MCF 10A (cell line): Measurements from ENCODE around the gene KCNJ9. TPM values are rescaled to one million over a fixed set of nuclear protein-coding genes. Genes with fewer than 3 reads are reported as not detected.

Experiments
- BruUV-seq: library from RNA; stranded (reverse); fragments of 400-500 nt; replicated peaks from 2 replicates; lab custom pipeline; 2021; lab: Mats Ljungman, UMichigan
- CTCF ChIA-PET: fragments of 300-600 bp; sonication (Branson Sonifier 250); formaldehyde crosslinking; extraction: SDS; loops from one replicate; lab custom pipeline; 2021; ENCODE audit warnings: antibody characterized with exemption, inconsistent platforms; lab: Yijun Ruan, JAX
- POLR2A ChIA-PET: fragments of 300-600, 350-650 bp; sonication (Branson Sonifier 250); formaldehyde crosslinking; extraction: SDS; loops from one replicate; lab custom pipeline; 2020; ENCODE audit warnings: antibody characterized with exemption, inconsistent platforms; lab: Yijun Ruan, JAX
- DNase-seq: peaks from one replicate; pipeline ENCODE4 v3.0.0-alpha.2; 2018; ENCODE audit not compliant: unreplicated experiment
- H3K27ac Mint-ChIP-seq: one replicate; pipeline ENCODE4 v1.8.0; 2022; ENCODE audit warnings: mild to moderate bottlenecking, low read depth, mixed read lengths; ENCODE audit not compliant: unreplicated experiment
- H3K27me3 Mint-ChIP-seq: one replicate; pipeline ENCODE4 v1.8.0; 2022; ENCODE audit warnings: mixed read lengths; ENCODE audit not compliant: insufficient read depth, unreplicated experiment
- H3K36me3 Mint-ChIP-seq: one replicate; pipeline ENCODE4 v1.8.0; 2022; ENCODE audit warnings: mild to moderate bottlenecking, moderate library complexity, mixed read lengths; ENCODE audit not compliant: insufficient read depth, unreplicated experiment
- H3K4me1 Mint-ChIP-seq: one replicate; pipeline ENCODE4 v1.8.0; 2022; ENCODE audit warnings: mixed read lengths; ENCODE audit not compliant: insufficient read depth, unreplicated experiment
- H3K4me3 Mint-ChIP-seq: one replicate; pipeline ENCODE4 v1.8.0; 2022; ENCODE audit warnings: mild to moderate bottlenecking, moderate library complexity, mixed read lengths; ENCODE audit not compliant: unreplicated experiment
- H3K9me3 Mint-ChIP-seq: one replicate; pipeline ENCODE4 v1.8.0; 2022; ENCODE audit warnings: mixed read lengths; ENCODE audit not compliant: unreplicated experiment
- CTCF ChIP-seq: fragments of 200-600 bp; IDR thresholded peaks from one replicate; pipeline ENCODE4 v1.8.0; 2022; ENCODE audit warnings: antibody characterized with exemption, mild to moderate bottlenecking; ENCODE audit not compliant: unreplicated experiment
- intact Hi-C: fragments of 100-400 bp; cut with micrococcal nuclease; formaldehyde crosslinking; loops from 2 replicates; pipeline ENCODE4 v1.14.1; 2022
- total RNA-seq: library from RNA; stranded (reverse); gene quantifications from 2 replicates; pipeline ENCODE4 v1.2.3, GENCODE V29; 2022

The KCNJ9 gene
- total RNA-seq, 1 experiment from 2014 or later = 0.07 TPM

GRCh38 chr1:160074865-160075264, 6.5 kb upstream of the KCNJ9 start:
- no peaks in the 10 kb centered on the region for H3K4me1 Mint-ChIP-seq
- H3K27me3 Mint-ChIP-seq = peaks cover 50% of the 10 kb centered on the region
- DNase-seq = no peak
- peaks cover 4% of the 10 kb centered on the region for H3K36me3 Mint-ChIP-seq
- no peaks in the 10 kb centered on the region for H3K9me3 Mint-ChIP-seq
- ChIA-PET POLR2A (no interaction called here), CTCF (interaction anchor here (0.6 to 49.6 kb wide), 7 partner anchors 6 to 775 kb away, joined by 3 to 1546 read pairs (median 4); partner anchors contain the start of genes IGSF8, KCNJ10 and KCNJ9)
- no peak overlapping the region for H3K4me3 Mint-ChIP-seq
- intact Hi-C loops = loop anchor here (10.0 kb wide), 1 partner anchor 140 kb away; no protein-coding TSS in a partner anchor
- no TSS peak for BruUV-seq
- TF ChIP-seq CTCF = no peak
- H3K27ac Mint-ChIP-seq = no peak overlapping the region

DNA sequence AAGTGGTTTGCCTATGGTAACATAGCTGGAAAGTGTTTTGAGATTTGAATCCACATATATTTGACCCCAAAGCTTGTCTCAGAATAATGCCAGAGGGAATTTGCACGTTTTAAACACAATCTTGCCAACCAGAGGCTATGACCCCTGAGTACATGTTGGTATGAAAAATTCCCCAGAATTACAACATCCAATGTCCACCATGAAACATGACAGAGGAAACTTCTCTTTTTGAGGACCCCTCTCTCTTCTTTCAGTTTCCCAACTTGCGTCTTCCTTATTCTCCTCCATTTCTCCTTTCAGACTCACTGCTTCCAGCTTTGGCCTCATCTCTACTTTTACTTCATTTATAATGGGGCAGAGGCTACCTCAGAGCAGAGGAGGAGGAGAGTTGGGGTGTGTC, 5.5 kb upstream of the KCNJ9 start:
- POLR2A ChIA-PET = no interaction called here
- no peak for TF ChIP-seq CTCF
- intact Hi-C loops = loop anchor here (10.0 kb wide), 1 partner anchor 141 kb away; no protein-coding TSS in a partner anchor
- no peaks in the 10 kb centered on the region for H3K4me1 Mint-ChIP-seq
- peaks cover 4% of the 10 kb centered on the region for H3K36me3 Mint-ChIP-seq
- no peak overlapping the region for H3K4me3 Mint-ChIP-seq
- CTCF ChIA-PET = interaction anchor here (0.6 to 49.6 kb wide), 6 partner anchors 5 to 1152 kb away, joined by 3 to 1546 read pairs (median 4); partner anchors contain the start of genes IGSF8, KCNJ10 and KCNJ9
- H3K27me3 Mint-ChIP-seq = peaks cover 50% of the 10 kb centered on the region
- H3K9me3 Mint-ChIP-seq = no peaks in the 10 kb centered on the region
- DNase-seq = no peak
- H3K27ac Mint-ChIP-seq = no peak overlapping the region
- no TSS peak for BruUV-seq

DNA sequence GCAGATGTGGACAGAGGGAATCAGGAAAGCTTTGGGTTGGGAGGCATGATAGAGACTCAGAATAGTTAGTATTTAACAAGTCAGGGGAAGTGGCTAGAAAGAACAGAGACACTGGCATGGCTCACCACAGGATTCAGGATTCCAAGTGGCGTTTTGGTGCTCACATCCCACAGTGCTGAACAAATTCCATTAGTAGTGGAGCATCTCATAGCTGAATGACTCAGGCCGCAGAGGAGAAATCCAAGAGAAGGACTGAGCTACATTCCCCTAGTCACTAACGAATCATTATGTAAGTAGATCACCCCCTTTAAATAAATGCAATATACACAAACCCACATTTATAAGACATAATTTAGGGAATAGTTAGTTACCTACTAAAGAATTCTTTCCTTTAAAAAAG, 5.0 kb upstream of the KCNJ9 start:
- intact Hi-C loops = loop anchor here (10.0 kb wide), 1 partner anchor 141 kb away; no protein-coding TSS in a partner anchor
- CTCF ChIA-PET = interaction anchor here (0.6 to 49.6 kb wide), 9 partner anchors 5 to 1152 kb away, joined by 3 to 1546 read pairs (median 4); partner anchors contain the start of genes IGSF8, KCNJ10, KCNJ9 and PIGM
- H3K9me3 Mint-ChIP-seq = no peaks in the 10 kb centered on the region

More for the DNA sequence above, 5.0 kb upstream of the KCNJ9 start:
- no peak overlapping the region for H3K4me3 Mint-ChIP-seq
- H3K36me3 Mint-ChIP-seq = peaks cover 4% of the 10 kb centered on the region
- no peaks in the 10 kb centered on the region for H3K4me1 Mint-ChIP-seq
- POLR2A ChIA-PET = no interaction called here
- H3K27ac Mint-ChIP-seq = no peak overlapping the region
- H3K27me3 Mint-ChIP-seq = peaks cover 50% of the 10 kb centered on the region
- no peak for DNase-seq
- no peak for TF ChIP-seq CTCF
- no TSS peak for BruUV-seq
